ENCODE measurements around the gene SUN2.

Gene SUN2

DNA sequence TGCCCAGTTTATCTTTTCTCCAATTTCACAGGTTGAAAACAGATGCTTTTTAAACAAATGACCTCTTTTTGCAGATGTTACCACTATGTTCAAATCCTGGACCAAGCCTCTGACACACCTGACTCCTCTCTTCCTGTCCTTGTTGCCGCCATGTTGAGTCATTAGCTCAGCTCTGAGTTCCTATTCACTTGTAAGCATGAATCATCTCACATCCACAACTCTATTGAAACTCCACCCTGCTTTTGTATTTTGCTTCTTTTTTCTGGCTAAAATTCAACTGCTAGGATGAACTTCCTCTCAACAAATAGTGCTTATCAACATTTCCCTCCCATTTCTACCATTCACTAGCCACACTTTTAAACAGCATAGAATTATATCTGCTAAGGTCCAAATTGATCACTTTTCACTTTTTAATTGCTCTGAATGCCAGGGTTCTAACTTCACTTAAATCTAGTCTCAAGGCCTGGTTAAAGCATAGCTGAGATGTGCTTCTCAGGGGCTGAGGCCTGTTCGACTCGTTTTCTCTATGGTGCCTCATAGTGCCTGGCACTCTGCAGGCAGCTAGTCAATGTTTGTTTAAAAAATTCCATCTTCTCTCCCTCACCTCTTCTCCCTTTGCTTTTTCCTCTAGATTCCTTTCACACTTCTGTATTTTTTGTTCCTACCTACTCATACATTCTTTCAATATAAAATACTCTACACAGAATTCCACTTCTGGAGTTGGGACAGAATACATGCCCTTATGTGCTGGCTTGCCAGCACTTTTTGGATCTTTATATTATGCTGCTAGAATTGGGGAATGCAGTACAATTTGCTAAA is 59.0 kb downstream of the SUN2 start:
- DNase-seq (ENCODE audit: low read depth), result no peak

GRCh38 chr22:38694940-38695339 is 60.9 kb downstream of the SUN2 start:
- DNase-seq (ENCODE audit: low read depth), result no peak

- DNase-seq (ENCODE audit: low read depth), result no peak
Measured at GRCh38 chr22:38694049-38694448, 61.7 kb downstream of the SUN2 start.

DNA sequence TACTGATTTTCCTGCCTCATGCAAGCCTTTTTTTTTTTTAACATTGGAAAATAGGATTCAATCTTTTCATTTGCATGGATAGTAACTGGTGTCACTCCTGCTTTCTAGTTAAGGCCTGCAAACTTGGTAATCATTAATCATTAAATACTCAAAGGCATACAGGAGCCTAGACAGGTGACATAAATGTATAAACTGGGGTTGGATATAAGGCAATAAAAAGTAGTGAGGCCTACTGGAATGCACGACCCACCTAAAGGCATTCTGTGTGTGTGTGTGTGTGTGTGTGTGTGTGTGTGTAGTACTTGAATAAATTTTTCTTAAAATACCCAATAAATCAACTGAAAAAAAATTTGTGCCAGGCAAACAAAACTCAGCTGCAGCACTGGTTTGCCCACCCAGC is 66.1 kb downstream of the SUN2 start:
- no peak for DNase-seq (ENCODE audit: low read depth)

DNA sequence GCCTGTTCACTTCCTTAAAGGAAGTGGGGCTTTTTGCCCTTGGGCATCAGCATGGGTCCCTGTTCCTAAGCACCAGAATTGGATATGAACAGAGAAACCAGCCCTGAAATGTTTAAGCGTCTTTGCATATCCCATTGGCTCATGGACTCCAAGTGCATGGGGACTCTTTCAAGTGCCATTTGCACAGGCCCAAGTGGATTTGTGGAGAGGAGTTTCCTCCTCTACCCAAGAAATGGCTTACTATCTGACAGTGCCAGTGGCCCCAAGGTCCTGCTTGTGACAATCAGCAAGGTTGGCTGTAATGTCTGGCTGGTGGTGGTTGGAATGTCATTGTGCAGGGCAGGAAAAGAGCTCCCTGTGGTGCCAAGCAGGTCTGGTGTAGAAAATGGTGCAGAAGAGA is 70.0 kb downstream of the SUN2 start:
- DNase-seq (ENCODE audit: low read depth), result no peak

DNA sequence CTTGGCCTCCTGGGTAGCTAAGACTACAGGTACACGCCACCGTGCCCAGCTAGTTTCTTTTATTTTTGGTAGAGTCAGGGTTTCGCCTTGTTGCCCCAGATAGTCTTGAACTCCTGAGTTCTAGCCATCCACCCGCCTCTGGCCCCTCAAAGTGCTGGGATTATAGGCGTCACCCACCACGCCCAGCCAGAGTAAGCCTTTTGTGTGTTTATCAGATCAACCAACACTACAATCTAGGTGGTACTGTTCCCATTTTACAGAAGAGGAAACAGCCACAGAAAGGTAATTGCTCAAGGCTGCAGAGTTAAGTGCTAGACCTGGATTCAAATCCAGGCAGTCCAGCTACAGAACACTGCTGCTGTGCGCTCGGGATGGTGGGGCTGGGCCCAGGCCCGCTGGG is 70.9 kb downstream of the SUN2 start:
- DNase-seq (ENCODE audit: low read depth), result no peak

Measured in stimulated activated CD8-positive, alpha-beta memory T cell treated with anti-CD3 and anti-CD28 coated beads, Interleukin-12 subunit alpha, Interleukin-12 subunit beta, amount 100 ng/mL, for 4 hours (primary cell).